HFFc6 (cell line): Measurements from ENCODE around the gene MAMLD1. TPM values are rescaled to one million over a fixed set of nuclear protein-coding genes. Genes with fewer than 3 reads are reported as not detected.

Experiments
- DNase-seq: peaks from one replicate; pipeline ENCODE4 v3.0.0-alpha.2; 2018
- H3K27ac Mint-ChIP-seq: 2 replicates; pipeline ENCODE4 v1.8.0; 2020; ENCODE audit warnings: mild to moderate bottlenecking, mixed read lengths
- H3K27me3 Mint-ChIP-seq: 2 replicates; pipeline ENCODE4 v1.8.0; 2021; ENCODE audit warnings: mild to moderate bottlenecking, moderate library complexity, mixed read lengths; ENCODE audit not compliant: insufficient read depth
- H3K36me3 Mint-ChIP-seq: 2 replicates; pipeline ENCODE4 v1.8.0; 2021; ENCODE audit warnings: low read depth, mixed read lengths
- H3K4me1 Mint-ChIP-seq: 2 replicates; pipeline ENCODE4 v1.8.0; 2020; ENCODE audit warnings: low read depth, mixed read lengths
- H3K4me3 Mint-ChIP-seq: 2 replicates; pipeline ENCODE4 v1.8.0; 2020; ENCODE audit warnings: mild to moderate bottlenecking, moderate library complexity, mixed read lengths
- H3K9me3 Mint-ChIP-seq: 2 replicates; pipeline ENCODE4 v1.8.0; 2020; ENCODE audit warnings: mild to moderate bottlenecking, mixed read lengths
- total RNA-seq, 6 experiments: library from RNA; stranded (reverse); fragmentation: NEBNext Ultra II Directional; extraction: Animal tissue kit (Norgen Biotek cat#: 25700); gene quantifications; 2 replicates in 1 of 6; 3 replicates in 5 of 6; pipeline ENCODE4 v1.2.3, GENCODE V29; 2021
- TF ChIP-seq, protein P1 (sequence below): fragments of 200-600 bp; sonication (generic); IDR thresholded peaks from 2 replicates; pipeline ENCODE4 v1.5.0; 2021; ENCODE audit warnings: antibody characterized with exemption, mild to moderate bottlenecking

Gene MAMLD1
- total RNA-seq, 6 experiments from 2014 or later, result 4.0 to 5.3 (median 4.7) TPM

DNA sequence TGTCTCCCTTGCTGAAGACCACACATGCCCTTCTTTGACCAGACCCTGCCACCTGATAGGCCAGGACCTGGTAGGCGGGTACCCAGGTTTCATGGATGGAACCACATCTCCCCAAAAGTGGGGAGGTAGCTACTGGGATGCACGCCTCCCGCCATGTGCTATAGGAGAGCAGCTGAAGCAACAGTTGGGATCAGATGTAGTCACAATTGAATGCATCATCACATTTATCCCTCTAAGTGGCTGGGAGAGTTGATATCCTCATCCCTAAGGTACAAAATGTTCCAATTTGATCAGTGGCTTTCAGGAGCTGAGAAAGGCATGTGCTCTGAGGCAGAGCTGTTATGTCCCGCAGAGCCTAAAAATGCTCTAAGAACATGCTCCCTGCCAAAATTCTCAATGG is 151.3 kb downstream of the MAMLD1 start:
- no peak overlapping the region for H3K4me3 Mint-ChIP-seq
- no peak for DNase-seq
- H3K27me3 Mint-ChIP-seq, result no peaks in the 10 kb centered on the region; the same call in none of the 2 replicates
- TF ChIP-seq, protein P1, sequence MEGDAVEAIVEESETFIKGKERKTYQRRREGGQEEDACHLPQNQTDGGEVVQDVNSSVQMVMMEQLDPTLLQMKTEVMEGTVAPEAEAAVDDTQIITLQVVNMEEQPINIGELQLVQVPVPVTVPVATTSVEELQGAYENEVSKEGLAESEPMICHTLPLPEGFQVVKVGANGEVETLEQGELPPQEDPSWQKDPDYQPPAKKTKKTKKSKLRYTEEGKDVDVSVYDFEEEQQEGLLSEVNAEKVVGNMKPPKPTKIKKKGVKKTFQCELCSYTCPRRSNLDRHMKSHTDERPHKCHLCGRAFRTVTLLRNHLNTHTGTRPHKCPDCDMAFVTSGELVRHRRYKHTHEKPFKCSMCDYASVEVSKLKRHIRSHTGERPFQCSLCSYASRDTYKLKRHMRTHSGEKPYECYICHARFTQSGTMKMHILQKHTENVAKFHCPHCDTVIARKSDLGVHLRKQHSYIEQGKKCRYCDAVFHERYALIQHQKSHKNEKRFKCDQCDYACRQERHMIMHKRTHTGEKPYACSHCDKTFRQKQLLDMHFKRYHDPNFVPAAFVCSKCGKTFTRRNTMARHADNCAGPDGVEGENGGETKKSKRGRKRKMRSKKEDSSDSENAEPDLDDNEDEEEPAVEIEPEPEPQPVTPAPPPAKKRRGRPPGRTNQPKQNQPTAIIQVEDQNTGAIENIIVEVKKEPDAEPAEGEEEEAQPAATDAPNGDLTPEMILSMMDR, result no peak
- H3K27ac Mint-ChIP-seq, result no peak overlapping the region
- no peaks in the 10 kb centered on the region for H3K9me3 Mint-ChIP-seq
- peaks cover 10% of the 10 kb centered on the region; the same call in 1 of the 2 replicates for H3K4me1 Mint-ChIP-seq
- no peaks in the 10 kb centered on the region for H3K36me3 Mint-ChIP-seq

DNA sequence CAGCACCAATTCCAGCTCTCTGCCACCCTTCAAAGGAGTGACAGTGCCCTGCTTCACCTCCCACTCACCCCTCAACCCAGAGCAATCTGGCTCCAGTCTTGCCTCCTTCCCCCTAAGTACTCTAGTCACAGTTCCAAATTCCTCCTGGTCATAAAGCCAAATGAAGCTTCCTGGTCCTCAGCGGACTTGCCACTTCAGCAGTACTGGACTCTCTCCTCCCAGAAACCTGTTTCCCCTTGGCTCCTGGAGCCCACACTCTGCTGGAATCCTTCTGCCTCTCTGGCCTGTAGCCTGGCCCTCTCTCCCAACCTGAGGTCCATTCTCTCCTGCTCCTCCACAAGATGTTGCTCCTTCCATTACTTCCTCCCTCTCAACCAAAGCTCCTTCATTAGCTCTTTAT is 152.7 kb downstream of the MAMLD1 start:
- TF ChIP-seq, protein P1, result no peak
- Mint-ChIP-seq H3K9me3 (no peaks in the 10 kb centered on the region), H3K4me3 (no peak overlapping the region), H3K36me3 (no peaks in the 10 kb centered on the region), H3K27ac (no peak overlapping the region), H3K27me3 (no peaks in the 10 kb centered on the region; the same call in none of the 2 replicates), H3K4me1 (peaks cover 10% of the 10 kb centered on the region; the same call in 1 of the 2 replicates)
- no peak for DNase-seq

DNA sequence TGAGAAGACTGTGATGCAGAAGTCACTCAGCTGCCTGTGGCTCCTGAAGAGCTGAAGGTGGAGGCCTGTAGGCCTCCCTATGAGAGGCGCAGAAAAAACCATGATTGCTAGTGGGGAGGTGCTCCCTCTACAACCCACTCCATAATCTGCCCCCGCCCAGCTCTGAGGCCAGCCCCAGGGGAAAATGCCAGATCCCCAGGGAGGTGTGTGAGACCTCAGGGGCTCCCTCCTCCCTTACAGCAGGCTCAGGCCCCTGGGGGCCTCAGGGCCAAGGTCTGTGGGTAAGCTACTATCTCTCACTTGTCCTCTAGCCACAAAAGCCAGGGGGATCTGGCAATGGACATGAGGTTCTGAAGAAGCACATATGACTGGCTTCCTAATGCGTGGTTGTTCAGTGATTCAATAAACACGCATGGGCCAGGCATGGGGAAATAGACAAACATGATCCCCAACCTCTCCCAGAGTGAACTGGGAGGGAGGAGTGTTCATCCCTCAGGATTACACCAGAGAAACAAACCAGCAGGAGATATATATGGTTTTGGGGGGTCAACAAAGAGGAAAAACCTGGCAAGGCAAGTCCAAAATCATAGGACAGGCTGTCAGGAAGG is 154.3 kb downstream of the MAMLD1 start:
- Mint-ChIP-seq H3K4me3 (no peak overlapping the region), H3K9me3 (no peaks in the 10 kb centered on the region), H3K36me3 (no peaks in the 10 kb centered on the region), H3K4me1 (peaks cover 15% of the 10 kb centered on the region; the same call in 1 of the 2 replicates), H3K27me3 (no peaks in the 10 kb centered on the region; the same call in none of the 2 replicates), H3K27ac (no peak overlapping the region; the same call in 1 of the 2 replicates)
- TF ChIP-seq, protein P1, result no peak
- DNase-seq, result no peak

DNA sequence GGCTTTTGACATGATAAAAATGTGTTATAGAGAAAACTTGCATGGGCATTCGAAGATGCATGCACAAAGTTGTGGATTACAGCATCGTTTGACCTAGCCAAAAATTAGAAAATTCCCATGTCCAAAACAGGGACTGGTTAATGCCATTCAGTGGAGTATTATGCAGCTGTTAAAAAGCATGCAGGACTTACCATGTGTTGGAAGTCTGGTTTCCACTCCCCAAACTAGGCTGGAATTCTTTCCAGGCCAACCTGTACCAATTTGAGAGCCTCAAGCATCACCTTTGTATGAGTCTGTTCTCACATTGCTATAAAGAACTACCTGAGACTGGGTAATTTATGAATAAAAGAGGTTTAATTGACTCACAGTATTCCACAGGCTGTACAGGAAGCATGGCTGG is 159.4 kb downstream of the MAMLD1 start:
- Mint-ChIP-seq H3K4me3 (no peak overlapping the region), H3K27me3 (peaks cover 8% of the 10 kb centered on the region), H3K4me1 (peaks cover 13% of the 10 kb centered on the region; the same call in 1 of the 2 replicates), H3K36me3 (no peaks in the 10 kb centered on the region), H3K27ac (no peak overlapping the region), H3K9me3 (no peaks in the 10 kb centered on the region)
- TF ChIP-seq, protein P1, result no peak
- DNase-seq, result no peak

DNA sequence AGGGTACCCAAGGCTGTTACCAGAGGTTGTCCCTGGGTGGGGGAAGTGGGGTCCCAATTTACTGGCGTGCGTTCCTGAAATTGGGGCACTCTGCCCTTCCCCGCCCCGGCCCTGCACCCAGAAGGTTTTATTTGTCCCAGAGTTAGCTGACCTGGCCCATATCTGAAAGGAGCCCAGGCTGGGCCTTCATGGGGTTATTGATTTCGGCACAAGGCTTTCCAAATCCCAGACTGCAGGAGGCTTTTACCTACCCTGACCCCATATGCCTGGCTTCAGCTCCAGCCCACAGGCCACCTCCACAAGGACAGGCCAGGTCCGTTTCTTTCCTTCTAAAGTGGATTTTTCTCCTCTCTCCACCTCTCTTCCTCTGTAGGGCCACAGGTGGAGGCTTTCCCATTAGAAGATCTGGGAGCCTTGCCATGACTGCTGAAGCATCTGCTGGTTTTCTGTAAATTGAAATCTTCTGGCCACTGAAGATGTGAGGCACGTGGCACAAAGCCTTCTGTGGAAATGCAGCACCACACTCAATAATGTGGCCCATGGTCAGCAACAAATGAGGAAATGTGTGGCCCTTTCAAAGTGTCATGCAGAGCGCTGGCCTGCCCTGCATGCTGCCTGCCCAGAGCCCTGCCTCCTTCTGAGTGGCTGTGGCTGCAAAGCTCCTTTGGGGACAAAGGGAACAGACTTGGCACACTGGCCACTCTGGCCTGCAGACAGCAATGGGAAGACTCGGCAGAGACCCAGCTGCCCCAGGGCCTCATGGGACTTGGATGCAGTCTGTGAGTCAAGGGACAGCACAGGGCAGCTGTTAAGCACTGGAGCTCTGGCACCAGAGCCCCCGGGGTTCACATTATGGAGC is 162.2 kb downstream of the MAMLD1 start:
- DNase-seq, result no peak
- H3K4me3 Mint-ChIP-seq, result no peak overlapping the region
- H3K9me3 Mint-ChIP-seq, result no peaks in the 10 kb centered on the region
- peaks cover 6% of the 10 kb centered on the region; the same call in 1 of the 2 replicates for H3K4me1 Mint-ChIP-seq
- TF ChIP-seq, protein P1, result no peak
- peaks cover 10% of the 10 kb centered on the region for H3K27me3 Mint-ChIP-seq
- H3K36me3 Mint-ChIP-seq, result no peaks in the 10 kb centered on the region
- H3K27ac Mint-ChIP-seq, result no peak overlapping the region
